Posterior cingulate gyrus (tissue), 11 donors: ENCODE measurements around the gene MARCHF10.
A peak's percentile ranks its signal among the peaks of the same experiment; 100 is the strongest.
"Not testable (repeated sequence)": the region's sequence is repeated elsewhere in the genome, so short reads cannot be mapped to it uniquely, and the experiment has no call there.

ENCODE experiments used
- DNase-seq, 10 donors: peaks; one replicate each; pipeline versions ENCODE4 v3.0.0 to v3.0.0-alpha.2; 2020 to 2021; ENCODE audit warnings: mixed read lengths in 3 of 10
- intact Hi-C: fragments of 100-400 bp; cut with DNase I; formaldehyde crosslinking; loops from one replicate; pipeline ENCODE4 v1.15.1; 2023

Gene MARCHF10, protein sequence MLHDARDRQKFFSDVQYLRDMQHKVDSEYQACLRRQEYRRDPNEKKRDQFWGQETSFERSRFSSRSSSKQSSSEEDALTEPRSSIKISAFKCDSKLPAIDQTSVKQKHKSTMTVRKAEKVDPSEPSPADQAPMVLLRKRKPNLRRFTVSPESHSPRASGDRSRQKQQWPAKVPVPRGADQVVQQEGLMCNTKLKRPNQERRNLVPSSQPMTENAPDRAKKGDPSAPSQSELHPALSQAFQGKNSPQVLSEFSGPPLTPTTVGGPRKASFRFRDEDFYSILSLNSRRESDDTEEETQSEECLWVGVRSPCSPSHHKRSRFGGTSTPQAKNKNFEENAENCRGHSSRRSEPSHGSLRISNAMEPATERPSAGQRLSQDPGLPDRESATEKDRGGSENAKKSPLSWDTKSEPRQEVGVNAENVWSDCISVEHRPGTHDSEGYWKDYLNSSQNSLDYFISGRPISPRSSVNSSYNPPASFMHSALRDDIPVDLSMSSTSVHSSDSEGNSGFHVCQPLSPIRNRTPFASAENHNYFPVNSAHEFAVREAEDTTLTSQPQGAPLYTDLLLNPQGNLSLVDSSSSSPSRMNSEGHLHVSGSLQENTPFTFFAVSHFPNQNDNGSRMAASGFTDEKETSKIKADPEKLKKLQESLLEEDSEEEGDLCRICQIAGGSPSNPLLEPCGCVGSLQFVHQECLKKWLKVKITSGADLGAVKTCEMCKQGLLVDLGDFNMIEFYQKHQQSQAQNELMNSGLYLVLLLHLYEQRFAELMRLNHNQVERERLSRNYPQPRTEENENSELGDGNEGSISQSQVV

DNA sequence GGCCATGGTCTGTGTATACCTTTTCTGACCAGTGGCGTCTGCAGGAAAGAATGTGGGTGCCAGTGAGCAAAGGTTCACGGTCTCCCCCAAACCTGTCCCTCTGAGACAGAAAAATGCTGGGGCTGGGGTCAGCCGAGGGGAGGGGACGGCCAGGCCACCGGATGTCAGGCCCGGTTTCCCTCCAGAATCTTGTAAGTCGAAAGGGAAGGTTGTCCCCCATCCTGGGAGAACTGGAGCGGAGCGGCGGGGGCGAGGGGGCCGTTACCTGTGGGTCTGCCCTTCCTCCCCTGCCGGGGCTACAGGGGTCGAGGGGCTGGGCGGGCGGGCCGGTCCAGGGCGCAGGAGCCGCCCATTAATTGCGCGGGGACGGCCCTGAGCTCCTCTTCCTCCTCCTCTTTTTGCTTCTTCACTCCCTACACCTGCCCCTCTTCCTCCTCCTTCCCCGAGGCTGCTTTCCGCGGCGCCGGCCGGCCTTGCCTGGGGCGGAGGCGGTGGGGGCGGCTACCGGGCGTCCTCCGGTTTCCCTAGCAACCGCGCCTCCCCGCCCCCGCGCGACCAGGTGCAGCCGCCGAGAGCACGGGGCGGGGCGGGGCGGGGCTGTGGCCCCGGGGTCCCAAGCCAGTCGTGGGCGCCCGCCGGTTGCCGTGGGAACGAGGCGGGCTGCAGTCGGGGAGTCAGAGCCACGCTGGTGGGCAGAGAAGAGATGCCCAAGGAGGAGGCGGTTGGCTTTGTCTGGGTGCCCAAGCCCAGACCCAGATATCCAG lies at the start of gene MARCHF10:
Gene MARCHF10 (minus strand): TSS at position 503 of the 764 bp plus-strand sequence. CDS start 6,579 bp downstream, outside the sequence.
- intact Hi-C loops = no loop called here
- peak in 8 of 10 donors; percentile 14 to 93 (median 46) for DNase-seq

DNA sequence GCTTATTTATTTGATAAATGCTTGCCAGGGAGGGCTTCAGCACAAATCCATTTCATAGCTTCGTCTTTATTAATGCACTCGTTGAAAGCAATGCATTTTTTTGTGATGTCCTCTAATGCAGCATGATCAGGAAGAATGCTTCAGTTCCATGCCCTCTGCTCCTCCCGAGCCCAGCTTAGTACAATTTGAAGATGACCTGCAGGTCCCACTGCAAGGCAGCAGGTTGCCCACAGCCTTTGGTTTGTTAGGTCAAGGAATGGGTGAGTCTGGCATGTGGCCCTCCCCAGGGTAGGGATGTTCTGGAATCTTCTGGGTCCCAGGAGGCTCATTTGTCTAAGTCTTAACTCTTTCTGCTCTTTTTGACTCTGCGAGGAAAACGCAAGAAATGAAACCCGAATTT lies 49.4 kb upstream of the MARCHF10 start:
- intact Hi-C loops = no loop called here

DNA sequence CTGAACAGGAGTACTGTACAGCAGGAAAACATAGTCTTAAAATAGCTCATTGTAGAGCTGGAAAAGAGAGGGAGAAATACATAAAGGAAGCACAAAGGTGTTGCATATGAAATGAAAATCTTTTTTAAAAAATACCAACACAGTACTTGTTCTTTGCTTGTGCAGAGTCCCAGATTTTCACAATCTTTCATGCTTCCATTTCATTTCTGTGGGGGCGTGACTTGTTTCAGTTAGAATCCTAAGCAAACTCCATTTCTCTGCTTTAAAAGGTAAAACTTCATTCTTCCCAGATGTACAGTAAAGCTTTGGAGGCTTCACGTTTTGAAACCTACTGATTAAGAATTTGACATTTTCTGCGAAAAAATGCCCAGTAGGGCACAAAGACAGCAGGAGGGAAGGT lies 48.5 kb upstream of the MARCHF10 start:
- intact Hi-C loops = no loop called here

More for the DNA sequence above, 49.4 kb upstream of the MARCHF10 start:
- no peak for DNase-seq

DNA sequence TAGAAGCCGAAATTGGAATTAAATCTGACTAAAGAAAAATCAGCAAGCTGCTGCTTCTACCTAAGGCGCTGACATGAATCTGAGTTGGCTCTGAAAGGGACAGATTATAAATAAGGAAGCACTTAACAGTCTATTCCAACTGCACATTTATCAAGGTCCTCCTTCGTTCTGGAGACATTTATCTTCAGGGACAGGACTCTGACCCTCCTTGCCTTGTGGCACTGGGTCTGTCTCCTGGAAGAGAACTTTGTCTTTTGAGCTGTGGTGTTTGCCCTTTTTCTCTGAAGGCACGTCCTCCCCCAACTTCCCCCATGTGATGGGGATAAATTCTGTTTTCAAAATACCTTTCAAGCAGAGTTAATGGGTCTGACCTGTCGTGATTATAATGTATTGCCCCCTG lies 47.0 kb upstream of the MARCHF10 start:
- intact Hi-C loops = no loop called here
- DNase-seq = no peak

More for the DNA sequence above, 48.5 kb upstream of the MARCHF10 start:
- no peak for DNase-seq

DNA sequence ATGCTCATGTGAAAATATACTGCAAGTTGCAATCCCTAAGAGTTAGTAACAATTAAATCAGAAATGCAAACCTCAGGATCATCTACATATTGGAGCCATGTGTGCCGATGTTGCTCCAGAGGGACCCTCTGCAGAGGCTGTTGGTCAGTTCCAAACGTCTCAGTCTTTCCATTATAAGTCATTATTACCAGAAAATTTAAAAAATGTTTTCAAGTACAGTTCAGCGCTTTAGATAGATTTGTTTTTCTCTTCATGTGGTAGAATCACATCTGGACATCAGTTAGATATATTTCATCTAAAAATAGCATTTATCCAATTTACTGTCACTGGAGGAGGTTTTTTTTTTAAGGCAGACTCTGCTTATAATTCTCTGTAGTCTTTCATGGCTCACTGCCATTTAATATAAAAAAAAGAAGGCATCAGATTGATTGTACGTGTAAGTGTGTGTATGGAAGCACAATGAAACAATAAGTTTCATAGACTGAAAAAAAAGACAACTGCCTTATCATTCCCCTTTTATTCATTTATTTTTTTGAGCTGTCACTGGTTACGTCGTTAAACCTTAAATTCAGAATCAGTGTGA lies 46.1 kb upstream of the MARCHF10 start:
- intact Hi-C loops = no loop called here
- no peak for DNase-seq

DNA sequence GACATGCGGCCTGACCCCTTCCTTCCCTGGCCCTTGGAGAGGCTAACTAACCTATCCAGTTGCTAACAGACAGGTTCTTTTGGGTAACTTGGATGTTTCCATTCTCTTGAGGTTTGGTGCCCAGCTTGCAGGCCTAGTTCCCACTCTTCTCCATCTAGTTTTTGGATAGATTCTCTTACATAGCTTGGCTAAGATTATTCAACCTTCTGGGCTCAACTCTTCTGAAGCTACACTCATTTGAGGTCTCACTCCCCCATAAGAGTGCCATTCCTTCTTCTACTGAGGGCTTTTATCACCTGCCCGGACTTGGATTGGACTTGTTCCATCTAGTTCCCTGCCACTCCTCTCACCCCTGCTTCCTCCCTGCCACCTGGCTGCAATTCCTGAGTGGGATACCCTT lies 44.1 kb upstream of the MARCHF10 start:
- no peak for DNase-seq
- intact Hi-C loops = no loop called here

DNA sequence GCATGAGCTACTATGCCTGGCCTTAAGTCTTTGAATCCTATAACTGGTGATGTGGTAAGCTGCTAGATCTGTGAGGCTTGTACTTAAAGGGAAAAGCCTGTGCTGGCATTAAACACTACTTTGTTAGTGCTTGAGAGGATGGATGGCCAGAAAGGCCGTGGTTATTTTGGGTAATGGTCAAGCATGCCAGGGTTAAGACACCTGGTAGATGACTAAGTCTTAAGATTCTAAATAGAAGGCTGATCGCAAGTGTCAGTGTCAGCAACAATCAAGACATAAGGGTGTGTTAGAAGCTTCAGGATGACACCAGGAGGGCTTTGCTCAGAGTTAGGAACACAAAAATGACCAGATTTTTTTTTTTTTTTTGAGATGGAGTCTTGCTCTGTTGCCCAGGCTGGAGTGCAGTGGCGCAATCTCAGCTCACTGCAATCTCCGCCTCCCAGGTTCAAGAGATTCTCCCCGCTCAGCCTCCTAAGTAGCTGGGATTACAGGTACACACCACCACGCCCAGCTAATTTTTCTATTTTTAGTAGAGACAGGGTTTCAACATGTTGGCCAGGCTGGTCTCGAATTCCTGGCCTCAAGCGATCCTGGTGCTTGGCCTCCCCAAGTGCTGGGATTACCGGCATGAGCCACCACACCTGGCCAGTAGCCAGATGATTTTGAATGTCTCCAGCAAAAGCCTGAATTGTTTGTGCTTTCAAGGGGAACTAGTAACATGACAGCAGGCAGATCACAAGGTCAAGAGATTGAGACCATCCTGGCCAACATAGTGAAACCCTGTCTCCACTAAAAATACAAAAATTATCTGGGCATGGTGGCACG lies 41.7 kb upstream of the MARCHF10 start:
- intact Hi-C loops, DNase-seq: not testable (repeated sequence)

DNA sequence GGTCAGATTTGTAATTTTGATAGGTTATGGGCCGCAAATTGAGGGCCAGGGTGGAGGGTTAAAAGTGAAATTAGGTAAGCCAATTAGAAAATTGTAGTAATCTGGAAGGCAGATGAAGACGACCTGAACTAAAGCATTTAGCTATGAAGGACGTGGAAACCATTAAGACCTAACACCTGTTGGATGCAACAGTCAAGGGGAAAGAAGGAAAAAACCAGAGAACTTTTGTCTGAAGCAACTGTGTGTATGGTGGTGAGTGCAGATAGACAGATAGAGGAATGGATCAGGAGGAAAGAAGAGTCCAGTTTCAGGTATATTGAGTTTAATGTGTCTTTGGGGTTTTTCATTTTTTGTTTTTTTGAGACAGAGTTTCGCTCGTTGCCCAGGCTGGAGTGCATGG lies 40.2 kb upstream of the MARCHF10 start:
- intact Hi-C loops = no loop called here
- DNase-seq = no peak

DNA sequence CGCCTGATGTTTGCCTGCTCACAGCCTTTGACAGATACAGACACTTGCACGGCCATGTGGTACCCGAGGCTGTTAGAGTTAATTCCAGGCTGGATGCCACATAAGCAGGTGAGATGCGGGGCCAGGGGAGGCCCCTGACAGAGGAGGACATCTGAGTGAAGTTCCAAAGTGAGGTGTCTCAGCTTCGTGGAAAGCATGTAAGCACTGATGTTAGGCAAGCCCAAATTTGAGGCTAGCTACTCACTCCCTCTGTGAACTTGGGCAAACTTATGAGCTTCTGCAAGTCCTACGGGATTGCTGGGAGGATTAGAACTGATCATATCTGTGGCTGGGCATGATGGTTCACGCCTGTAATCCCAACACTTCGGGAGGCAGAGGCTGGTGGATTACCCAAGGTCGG lies 39.3 kb upstream of the MARCHF10 start:
- DNase-seq = no peak
- intact Hi-C loops = no loop called here

DNA sequence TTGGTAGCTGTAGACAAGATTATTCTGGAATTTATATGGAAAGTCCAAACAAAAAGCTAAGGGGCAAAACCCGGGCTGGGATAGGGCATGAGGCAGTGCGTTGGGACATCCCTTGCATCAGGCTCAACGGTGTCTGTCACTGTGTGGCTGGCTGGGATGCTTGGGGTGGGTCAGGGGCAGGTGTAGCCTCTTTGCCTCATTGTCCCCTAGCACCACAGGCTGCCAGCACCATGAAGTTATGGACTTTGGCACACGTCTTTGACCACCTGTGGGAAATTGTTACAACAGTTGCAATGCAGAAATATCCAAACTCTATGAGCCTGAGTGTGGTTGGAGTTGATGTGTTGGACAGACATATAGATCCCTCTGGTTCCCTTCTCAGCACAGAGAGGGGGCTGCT lies 32.8 kb upstream of the MARCHF10 start:
- intact Hi-C loops = no loop called here
- no peak for DNase-seq

DNA sequence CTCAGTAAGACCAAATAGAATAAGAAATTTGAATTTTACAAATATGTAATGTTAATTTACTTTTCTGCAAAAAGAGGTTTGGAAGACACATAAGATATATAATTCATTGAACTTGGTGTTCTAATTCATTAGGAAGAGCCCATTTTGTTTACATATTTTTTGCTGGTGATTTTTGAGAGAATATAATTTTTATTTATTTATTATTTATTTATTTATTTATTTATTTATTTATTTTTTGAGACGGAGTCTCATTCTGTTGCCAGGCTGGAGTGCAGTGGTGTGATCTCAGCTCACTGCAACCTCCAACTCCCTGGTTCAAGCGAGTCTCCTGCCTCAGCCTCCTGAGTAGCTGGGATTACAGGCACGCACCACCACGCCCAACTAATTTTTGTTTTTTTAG lies 25.7 kb upstream of the MARCHF10 start:
- intact Hi-C loops, DNase-seq: not testable (repeated sequence)

DNA sequence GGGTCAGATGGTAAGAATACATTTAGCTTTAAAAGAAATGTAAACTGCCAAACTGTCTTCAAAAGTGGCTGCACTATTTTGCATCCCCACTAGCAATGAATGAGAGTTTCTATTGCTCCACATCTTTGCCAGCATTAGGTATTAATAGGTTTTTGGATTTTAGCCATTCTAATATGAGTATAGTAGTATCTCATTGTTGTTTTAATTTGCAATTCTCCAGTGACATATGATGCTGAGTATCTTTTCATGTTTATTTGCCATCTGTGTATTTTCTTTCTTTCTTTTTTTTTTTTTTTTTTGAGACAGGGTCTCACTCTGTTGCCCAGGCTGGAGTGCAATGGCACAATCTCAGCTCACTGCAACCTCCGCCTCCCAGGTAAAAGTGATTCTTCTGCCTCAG lies 24.3 kb upstream of the MARCHF10 start:
- DNase-seq = peak in 1 of 10 donors; percentile 8
- intact Hi-C loops = no loop called here

DNA sequence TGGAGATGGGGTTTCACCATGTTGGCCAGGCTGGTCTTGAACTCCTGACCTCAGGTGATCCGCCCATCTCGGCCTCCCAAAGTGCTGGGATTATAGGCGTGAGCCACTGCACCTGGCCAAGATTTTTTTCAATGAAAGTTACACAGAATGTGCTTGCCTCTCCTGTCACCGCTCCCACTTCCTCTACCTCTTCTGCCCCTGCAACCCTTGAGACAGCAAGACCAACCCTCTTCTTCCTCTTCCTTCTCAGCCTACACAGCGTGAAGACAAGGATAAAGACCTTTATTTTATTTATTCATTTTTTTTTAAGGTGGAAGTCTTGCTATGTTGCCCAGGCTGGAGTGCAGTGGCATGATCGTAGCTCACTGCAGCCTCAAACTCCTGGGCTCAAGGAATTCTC lies 23.0 kb upstream of the MARCHF10 start:
- peak in 1 of 10 donors; percentile 24 for DNase-seq
- intact Hi-C loops = not testable (repeated sequence)

DNA sequence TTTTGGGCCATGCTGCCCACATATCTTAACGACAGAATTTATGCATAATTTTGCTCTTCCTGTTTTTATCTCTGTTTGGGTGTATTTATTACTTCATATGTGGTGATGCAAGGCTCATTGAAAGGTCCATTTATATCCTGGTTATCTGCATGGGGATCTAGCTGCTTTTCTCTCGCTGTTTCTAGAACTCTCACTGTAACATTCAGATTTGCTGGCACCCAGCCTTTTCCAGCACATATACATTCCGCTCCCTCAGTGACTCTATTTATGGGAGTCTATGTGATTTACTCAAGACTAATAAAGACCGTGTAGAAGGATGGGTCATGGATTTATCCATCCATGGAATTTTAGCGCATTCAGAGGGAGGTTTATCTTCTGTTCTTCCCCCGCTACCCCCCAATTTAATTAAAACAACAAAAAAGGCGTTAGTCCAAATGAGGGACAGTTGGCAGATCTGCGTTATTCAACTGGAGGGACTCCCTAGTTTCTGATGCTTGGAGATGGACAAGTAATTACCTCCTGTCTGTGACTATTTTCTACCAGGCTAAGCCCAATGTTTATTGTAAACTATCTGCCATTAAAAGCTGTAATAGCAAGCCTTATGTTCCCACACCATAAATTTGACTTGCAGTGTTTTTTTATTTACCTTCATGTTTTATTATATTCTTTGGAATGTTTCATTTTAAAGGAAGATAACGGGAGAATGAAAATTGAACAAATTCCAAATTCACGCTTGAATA lies 19.8 kb upstream of the MARCHF10 start:
- intact Hi-C loops = no loop called here
- DNase-seq = peak in 1 of 10 donors; percentile 8

DNA sequence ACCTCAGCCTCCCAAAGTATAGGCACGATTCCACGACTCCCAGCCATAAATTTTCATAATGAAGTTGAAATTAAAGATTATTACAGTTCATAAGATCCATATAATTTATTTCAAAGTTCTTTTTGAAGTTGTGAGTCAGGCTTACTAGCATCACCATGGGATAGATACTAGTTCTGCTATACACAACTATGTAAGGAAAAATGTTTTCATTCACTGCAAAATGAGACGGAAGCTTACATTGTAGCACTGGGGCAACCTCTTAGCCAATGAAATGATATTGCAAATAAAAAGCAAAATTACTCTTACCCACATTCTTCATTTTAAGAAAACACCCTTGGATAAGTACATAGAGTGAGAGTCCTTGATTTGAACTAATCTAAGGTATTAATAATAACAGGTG lies 18.8 kb upstream of the MARCHF10 start:
- DNase-seq = peak in 1 of 10 donors; percentile 27
- intact Hi-C loops = no loop called here

DNA sequence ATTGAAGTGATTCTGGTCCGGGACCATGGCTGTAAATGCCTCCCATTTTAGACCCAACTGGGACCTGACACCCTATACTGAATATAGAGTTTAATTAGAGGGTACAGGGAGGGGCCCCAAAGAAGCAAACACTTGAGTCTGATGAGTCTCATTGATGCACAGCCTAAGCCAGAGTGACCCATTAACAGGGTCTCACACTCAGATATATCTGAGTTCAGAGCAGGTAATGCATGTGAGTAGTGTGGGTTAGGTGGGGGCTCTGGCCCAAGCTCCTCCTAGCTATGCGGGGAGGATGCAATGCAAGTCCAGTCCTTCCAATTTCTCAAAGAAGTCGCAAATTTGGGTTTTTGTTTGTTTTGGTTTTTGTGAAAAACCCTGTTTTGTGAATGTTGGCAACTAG lies 17.1 kb upstream of the MARCHF10 start:
- intact Hi-C loops = no loop called here
- DNase-seq = peak in 1 of 10 donors; percentile 25

DNA sequence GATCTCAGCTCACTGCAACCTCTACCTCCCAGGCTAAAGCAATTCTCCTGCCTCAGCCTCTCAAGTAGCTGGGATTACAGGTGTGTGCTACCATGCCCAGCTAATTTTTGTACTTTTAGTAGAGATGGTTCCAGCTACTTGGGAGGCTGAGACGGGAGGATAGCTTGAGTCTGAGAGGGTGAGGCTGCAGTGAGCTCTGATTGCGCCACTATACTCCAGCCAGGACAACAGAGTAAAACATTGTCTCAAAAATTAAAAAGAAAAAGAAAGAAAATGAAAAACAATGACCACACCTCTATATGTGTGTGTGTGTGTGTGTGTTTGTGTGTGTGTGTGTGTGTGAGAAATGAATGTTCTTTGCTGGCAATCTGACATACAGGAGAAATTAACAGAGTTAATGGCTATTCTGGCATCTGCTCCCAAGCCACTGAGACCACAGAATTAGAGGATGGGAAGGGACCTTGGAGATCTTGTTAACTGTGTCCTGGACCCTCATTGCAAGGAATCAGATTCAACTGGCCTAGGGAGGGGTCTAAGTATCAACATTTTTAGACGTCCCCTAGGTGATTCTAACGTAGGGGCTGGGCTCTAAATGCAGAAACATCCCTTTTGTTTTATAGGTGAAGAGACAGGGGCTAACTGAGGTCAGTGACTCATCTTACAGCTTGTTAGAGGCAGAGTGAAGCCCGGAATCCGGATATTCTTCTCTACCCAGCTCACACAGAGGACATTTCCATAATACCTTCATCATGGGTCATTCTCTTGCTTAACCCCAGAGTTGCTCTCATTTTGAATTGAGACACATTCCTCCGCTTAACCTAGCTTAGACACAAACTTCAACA lies 16.4 kb upstream of the MARCHF10 start:
- intact Hi-C loops = no loop called here
- DNase-seq = no peak
